ENCODE data around the gene DDB1.

The DDB1 gene

GRCh38 chr11:61273178-61274078 lies 59.5 kb downstream of the DDB1 start:
- DNase-seq (ENCODE audit: low read depth): no peak
- Histone ChIP-seq H3K36me3 (ENCODE audit: control insufficient read depth, insufficient read depth, low read length, severe bottlenecking) (peaks cover 8% of the 10 kb centered on the region), H3K9ac (ENCODE audit: low read length) (no peak overlapping the region), H3K4me3 (ENCODE audit: low read length) (no peak overlapping the region), H3K9me3 (ENCODE audit: control insufficient read depth, low read length) (no peaks in the 10 kb centered on the region), H3K27me3 (replicated peaks; ENCODE audit: control insufficient read depth, insufficient read depth, low read length) (no peaks in the 10 kb centered on the region), H3K4me1 (ENCODE audit: control insufficient read depth, insufficient read depth, low read length) (peaks cover 14% of the 10 kb centered on the region)

GRCh38 chr11:61272731-61273130 lies 60.2 kb downstream of the DDB1 start:
- DNase-seq (ENCODE audit: low read depth): no peak
- Histone ChIP-seq H3K9me3 (ENCODE audit: control insufficient read depth, low read length) (no peaks in the 10 kb centered on the region), H3K36me3 (ENCODE audit: control insufficient read depth, insufficient read depth, low read length, severe bottlenecking) (peaks cover under 1% of the 10 kb centered on the region), H3K4me1 (ENCODE audit: control insufficient read depth, insufficient read depth, low read length) (peaks cover 14% of the 10 kb centered on the region), H3K27me3 (replicated peaks; ENCODE audit: control insufficient read depth, insufficient read depth, low read length) (no peaks in the 10 kb centered on the region), H3K9ac (ENCODE audit: low read length) (no peak overlapping the region), H3K4me3 (ENCODE audit: low read length) (no peak overlapping the region)

GRCh38 chr11:61270354-61271076 lies 62.4 kb downstream of the DDB1 start:
- no peaks in the 10 kb centered on the region for H3K9me3 ChIP-seq (ENCODE audit: control insufficient read depth, low read length)
- peak; percentile 52 for DNase-seq (ENCODE audit: low read depth)
- H3K27me3 ChIP-seq (replicated peaks; ENCODE audit: control insufficient read depth, insufficient read depth, low read length): no peaks in the 10 kb centered on the region
- H3K4me1 ChIP-seq (ENCODE audit: control insufficient read depth, insufficient read depth, low read length): peaks cover 14% of the 10 kb centered on the region
- no peak overlapping the region for H3K4me3 ChIP-seq (ENCODE audit: low read length)
- no peaks in the 10 kb centered on the region for H3K36me3 ChIP-seq (ENCODE audit: control insufficient read depth, insufficient read depth, low read length, severe bottlenecking)
- peak overlapping the region; percentile 22 for H3K9ac ChIP-seq (ENCODE audit: low read length)

GRCh38 chr11:61268588-61269250 lies 64.2 kb downstream of the DDB1 start:
- no peak overlapping the region for H3K9ac ChIP-seq (ENCODE audit: low read length)
- H3K4me1 ChIP-seq (ENCODE audit: control insufficient read depth, insufficient read depth, low read length): peaks cover 14% of the 10 kb centered on the region
- H3K4me3 ChIP-seq (ENCODE audit: low read length): no peak overlapping the region
- H3K36me3 ChIP-seq (ENCODE audit: control insufficient read depth, insufficient read depth, low read length, severe bottlenecking): no peaks in the 10 kb centered on the region
- no peaks in the 10 kb centered on the region for H3K27me3 ChIP-seq (replicated peaks; ENCODE audit: control insufficient read depth, insufficient read depth, low read length)
- no peaks in the 10 kb centered on the region for H3K9me3 ChIP-seq (ENCODE audit: control insufficient read depth, low read length)
- no peak for DNase-seq (ENCODE audit: low read depth)

- Histone ChIP-seq H3K9me3 (ENCODE audit: control insufficient read depth, low read length) (no peaks in the 10 kb centered on the region), H3K9ac (ENCODE audit: low read length) (no peak overlapping the region), H3K36me3 (ENCODE audit: control insufficient read depth, insufficient read depth, low read length, severe bottlenecking) (no peaks in the 10 kb centered on the region), H3K4me1 (ENCODE audit: control insufficient read depth, insufficient read depth, low read length) (peaks cover 10% of the 10 kb centered on the region), H3K27me3 (replicated peaks; ENCODE audit: control insufficient read depth, insufficient read depth, low read length) (no peaks in the 10 kb centered on the region), H3K4me3 (ENCODE audit: low read length) (no peak overlapping the region)
- no peak for DNase-seq (ENCODE audit: low read depth)
Observed at GRCh38 chr11:61267437-61267841, 65.5 kb downstream of the DDB1 start.

GRCh38 chr11:61266602-61267001 lies 66.3 kb downstream of the DDB1 start:
- DNase-seq (ENCODE audit: low read depth): peak; percentile 45
- Histone ChIP-seq H3K27me3 (replicated peaks; ENCODE audit: control insufficient read depth, insufficient read depth, low read length) (no peaks in the 10 kb centered on the region), H3K4me3 (ENCODE audit: low read length) (no peak overlapping the region)

GRCh38 chr11:61265357-61265756 lies 67.5 kb downstream of the DDB1 start:
- H3K27me3 ChIP-seq (replicated peaks; ENCODE audit: control insufficient read depth, insufficient read depth, low read length): no peaks in the 10 kb centered on the region
- H3K4me1 ChIP-seq (ENCODE audit: control insufficient read depth, insufficient read depth, low read length): peaks cover 6% of the 10 kb centered on the region
- H3K4me3 ChIP-seq (ENCODE audit: low read length): no peak overlapping the region
- H3K36me3 ChIP-seq (ENCODE audit: control insufficient read depth, insufficient read depth, low read length, severe bottlenecking): no peaks in the 10 kb centered on the region
- no peak for DNase-seq (ENCODE audit: low read depth)
- H3K9me3 ChIP-seq (ENCODE audit: control insufficient read depth, low read length): no peaks in the 10 kb centered on the region
- no peak overlapping the region for H3K9ac ChIP-seq (ENCODE audit: low read length)

More at GRCh38 chr11:61266602-61267001, 66.3 kb downstream of the DDB1 start:
- no peak overlapping the region for H3K9ac ChIP-seq (ENCODE audit: low read length)
- H3K36me3 ChIP-seq (ENCODE audit: control insufficient read depth, insufficient read depth, low read length, severe bottlenecking): no peaks in the 10 kb centered on the region
- H3K4me1 ChIP-seq (ENCODE audit: control insufficient read depth, insufficient read depth, low read length): peaks cover 10% of the 10 kb centered on the region
- H3K9me3 ChIP-seq (ENCODE audit: control insufficient read depth, low read length): no peaks in the 10 kb centered on the region

GRCh38 chr11:61264795-61265194 lies 68.1 kb downstream of the DDB1 start:
- Histone ChIP-seq H3K4me1 (ENCODE audit: control insufficient read depth, insufficient read depth, low read length) (peaks cover 3% of the 10 kb centered on the region), H3K4me3 (ENCODE audit: low read length) (no peak overlapping the region), H3K36me3 (ENCODE audit: control insufficient read depth, insufficient read depth, low read length, severe bottlenecking) (no peaks in the 10 kb centered on the region), H3K27me3 (replicated peaks; ENCODE audit: control insufficient read depth, insufficient read depth, low read length) (no peaks in the 10 kb centered on the region), H3K9me3 (ENCODE audit: control insufficient read depth, low read length) (no peaks in the 10 kb centered on the region), H3K9ac (ENCODE audit: low read length) (no peak overlapping the region)
- DNase-seq (ENCODE audit: low read depth): no peak

- Histone ChIP-seq H3K4me1 (ENCODE audit: control insufficient read depth, insufficient read depth, low read length) (peaks cover 3% of the 10 kb centered on the region), H3K9me3 (ENCODE audit: control insufficient read depth, low read length) (no peaks in the 10 kb centered on the region), H3K4me3 (ENCODE audit: low read length) (no peak overlapping the region), H3K9ac (ENCODE audit: low read length) (no peak overlapping the region), H3K27me3 (replicated peaks; ENCODE audit: control insufficient read depth, insufficient read depth, low read length) (no peaks in the 10 kb centered on the region), H3K36me3 (ENCODE audit: control insufficient read depth, insufficient read depth, low read length, severe bottlenecking) (peaks cover 2% of the 10 kb centered on the region)
- no peak for DNase-seq (ENCODE audit: low read depth)
Observed at GRCh38 chr11:61264371-61264770, 68.5 kb downstream of the DDB1 start.

- H3K4me1 ChIP-seq (ENCODE audit: control insufficient read depth, insufficient read depth, low read length): peaks cover 3% of the 10 kb centered on the region
- peaks cover 16% of the 10 kb centered on the region for H3K36me3 ChIP-seq (ENCODE audit: control insufficient read depth, insufficient read depth, low read length, severe bottlenecking)
- no peaks in the 10 kb centered on the region for H3K9me3 ChIP-seq (ENCODE audit: control insufficient read depth, low read length)
- no peaks in the 10 kb centered on the region for H3K27me3 ChIP-seq (replicated peaks; ENCODE audit: control insufficient read depth, insufficient read depth, low read length)
- no peak overlapping the region for H3K9ac ChIP-seq (ENCODE audit: low read length)
- DNase-seq (ENCODE audit: low read depth): no peak
- H3K4me3 ChIP-seq (ENCODE audit: low read length): no peak overlapping the region
Observed at GRCh38 chr11:61259363-61259762, 73.5 kb downstream of the DDB1 start.

GRCh38 chr11:61258546-61258945 lies 74.4 kb downstream of the DDB1 start:
- Histone ChIP-seq H3K4me1 (ENCODE audit: control insufficient read depth, insufficient read depth, low read length) (peaks cover 3% of the 10 kb centered on the region), H3K9me3 (ENCODE audit: control insufficient read depth, low read length) (no peaks in the 10 kb centered on the region), H3K4me3 (ENCODE audit: low read length) (no peak overlapping the region), H3K27me3 (replicated peaks; ENCODE audit: control insufficient read depth, insufficient read depth, low read length) (no peaks in the 10 kb centered on the region), H3K36me3 (ENCODE audit: control insufficient read depth, insufficient read depth, low read length, severe bottlenecking) (peaks cover 16% of the 10 kb centered on the region), H3K9ac (ENCODE audit: low read length) (no peak overlapping the region)
- DNase-seq (ENCODE audit: low read depth): no peak

Data from adipocyte (in vitro differentiated cells).